ENCODE data around the gene C1orf232. TPM values are rescaled to one million over a fixed set of nuclear protein-coding genes. Genes with fewer than 3 reads are reported as not detected.

The C1orf232 gene
- total RNA-seq, 1 experiment from 2014 or later, result not detected

GRCh38 chr1:26163684-26164035, 5.1 kb downstream of the C1orf232 start:
- Histone ChIP-seq H3K27me3 (no peaks in the 10 kb centered on the region), H3K9me3 (no peaks in the 10 kb centered on the region), H3K4me3 (no peak overlapping the region), H3K36me3 (no peaks in the 10 kb centered on the region)
- no peak for DNase-seq

DNA sequence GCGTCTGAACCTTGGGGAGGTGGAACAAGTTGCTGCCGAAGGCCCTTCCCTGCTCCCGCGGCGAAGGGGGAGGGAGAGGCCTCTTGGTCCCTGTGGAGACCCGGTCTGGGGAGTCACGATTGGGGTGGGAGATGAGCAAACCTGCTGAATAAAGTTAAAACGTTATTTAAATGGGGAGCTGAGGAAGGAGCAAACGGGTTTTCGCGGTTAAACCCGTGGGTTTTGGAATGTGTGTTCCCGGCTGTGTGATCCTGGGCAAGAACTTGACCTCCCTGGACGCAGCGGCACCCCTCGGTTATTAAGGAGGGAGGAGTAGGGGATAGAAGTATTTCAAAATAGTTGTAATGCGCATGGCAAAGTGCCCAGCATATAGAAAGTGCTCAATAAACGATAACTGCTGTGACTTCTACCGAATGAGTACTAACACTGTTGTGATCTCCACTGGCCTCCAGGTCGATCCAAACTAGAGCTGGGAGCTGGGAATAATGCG, 6.5 kb downstream of the C1orf232 start:
- Histone ChIP-seq H3K36me3 (no peaks in the 10 kb centered on the region), H3K27me3 (no peaks in the 10 kb centered on the region), H3K9me3 (no peaks in the 10 kb centered on the region), H3K4me3 (peak overlapping the region; percentile 37)
- no peak for DNase-seq

DNA sequence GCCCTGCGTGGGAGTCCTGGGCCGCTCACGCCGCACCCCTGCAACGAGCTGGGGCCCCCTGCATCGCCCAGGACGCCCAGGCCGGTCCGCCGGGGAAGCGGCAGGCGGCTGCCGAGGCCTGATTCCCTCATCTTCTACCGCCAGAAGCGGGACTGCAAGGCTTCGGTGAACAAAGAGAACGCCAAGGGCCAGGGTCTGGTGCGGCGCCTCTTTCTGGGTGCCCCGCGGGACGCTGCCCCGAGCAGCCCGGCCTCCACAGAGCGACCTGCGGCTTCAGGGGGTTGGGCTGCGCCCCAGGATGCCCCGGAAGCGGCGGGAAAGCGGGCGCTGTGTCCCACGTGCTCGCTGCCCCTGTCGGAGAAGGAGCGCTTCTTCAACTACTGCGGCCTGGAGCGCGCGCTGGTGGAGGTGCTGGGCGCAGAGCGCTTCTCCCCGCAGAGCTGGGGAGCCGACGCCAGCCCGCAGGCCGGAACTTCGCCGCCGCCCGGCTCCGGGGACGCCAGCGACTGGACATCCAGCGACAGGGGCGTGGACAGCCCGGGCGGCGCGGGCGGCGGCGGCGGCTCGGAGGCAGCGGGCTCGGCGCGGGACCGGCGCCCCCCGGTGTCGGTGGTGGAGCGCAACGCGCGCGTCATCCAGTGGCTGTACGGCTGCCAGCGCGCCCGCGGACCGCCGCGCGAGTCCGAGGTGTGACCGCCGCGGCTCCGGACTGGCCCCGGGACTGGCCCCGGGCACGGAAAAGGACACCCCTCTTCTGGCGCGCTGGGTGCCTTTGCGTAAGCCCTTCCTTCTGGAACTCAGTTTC, 7.1 kb downstream of the C1orf232 start:
- peak; percentile 47 for DNase-seq
- Histone ChIP-seq H3K4me3 (peak overlapping the region; percentile 37), H3K36me3 (no peaks in the 10 kb centered on the region), H3K9me3 (no peaks in the 10 kb centered on the region), H3K27me3 (no peaks in the 10 kb centered on the region)

- no peaks in the 10 kb centered on the region for H3K27me3 ChIP-seq
- no peaks in the 10 kb centered on the region for H3K36me3 ChIP-seq
- H3K4me3 ChIP-seq, result no peak overlapping the region
- H3K9me3 ChIP-seq, result no peaks in the 10 kb centered on the region
- no peak for DNase-seq
These were observed 8.0 kb downstream of the C1orf232 start for GRCh38 chr1:26160527-26161414.

- H3K4me3 ChIP-seq, result no peak overlapping the region
- H3K36me3 ChIP-seq, result no peaks in the 10 kb centered on the region
- H3K27me3 ChIP-seq, result no peaks in the 10 kb centered on the region
- DNase-seq, result no peak
- H3K9me3 ChIP-seq, result no peaks in the 10 kb centered on the region
These were observed 9.1 kb downstream of the C1orf232 start for GRCh38 chr1:26159743-26160039.

GRCh38 chr1:26158908-26159742, 9.6 kb downstream of the C1orf232 start, which contains the start of gene FAM110D:
Gene FAM110D (plus strand): TSS chr1:26159079. CDS start chr1:26161292, 2,213 bp downstream.
- Histone ChIP-seq H3K4me3 (no peak within 1 kb of the TSS), H3K9me3 (no peaks in the 10 kb centered on the region), H3K27me3 (no peaks in the 10 kb centered on the region), H3K36me3 (no peaks in the 10 kb centered on the region)
- no peak for DNase-seq

- Histone ChIP-seq H3K36me3 (no peaks in the 10 kb centered on the region), H3K4me3 (no peak overlapping the region), H3K9me3 (no peaks in the 10 kb centered on the region), H3K27me3 (no peaks in the 10 kb centered on the region)
- DNase-seq, result no peak
These were observed 10.4 kb downstream of the C1orf232 start for GRCh38 chr1:26158271-26158907.

DNA sequence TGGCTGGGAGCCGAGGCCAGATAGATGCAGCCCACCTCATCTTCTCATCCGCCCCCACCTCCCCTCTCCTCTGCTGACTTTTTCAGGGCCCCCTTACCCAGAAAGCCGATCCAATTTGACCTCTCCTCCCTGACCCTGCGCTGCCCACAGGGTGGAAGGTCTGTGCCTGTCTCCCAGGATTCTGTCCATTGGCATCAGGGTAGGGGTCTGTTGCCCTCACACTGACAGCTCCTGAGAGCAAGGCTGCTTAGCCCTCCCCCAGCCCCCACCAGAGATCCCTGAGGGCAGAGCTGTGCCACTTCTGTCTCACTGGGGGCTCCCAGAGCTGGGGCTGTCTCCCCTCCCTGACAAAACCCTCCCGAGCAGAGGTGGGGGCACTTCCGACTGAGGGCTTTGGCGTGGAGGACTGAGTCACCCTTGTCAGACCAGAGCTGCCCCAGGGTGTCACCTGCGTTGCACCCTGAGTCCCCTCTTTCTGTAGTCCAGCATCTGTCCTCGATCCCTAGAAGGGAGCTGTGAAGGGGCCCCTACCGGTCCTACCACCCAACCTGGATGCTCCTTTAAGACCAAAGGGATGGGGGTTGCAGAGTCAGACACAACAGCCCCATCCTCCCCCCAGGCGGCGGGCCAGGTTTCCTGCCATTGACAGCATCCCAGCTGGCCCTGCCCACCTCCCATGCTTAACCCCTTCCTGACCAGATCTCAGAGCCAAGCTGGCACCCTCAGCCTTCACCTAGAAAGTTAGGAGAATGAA, 12.3 kb downstream of the C1orf232 start:
- Histone ChIP-seq H3K4me3 (no peak overlapping the region), H3K36me3 (no peaks in the 10 kb centered on the region), H3K27me3 (no peaks in the 10 kb centered on the region; the same call in 1 of the 2 replicates), H3K9me3 (no peaks in the 10 kb centered on the region)
- no peak for DNase-seq

- H3K4me3 ChIP-seq, result no peak overlapping the region
- no peak for DNase-seq
- H3K9me3 ChIP-seq, result no peaks in the 10 kb centered on the region
- no peaks in the 10 kb centered on the region for H3K36me3 ChIP-seq
- H3K27me3 ChIP-seq, result no peaks in the 10 kb centered on the region; the same call in 1 of the 2 replicates
These were observed 13.1 kb downstream of the C1orf232 start for GRCh38 chr1:26155370-26156284.

DNA sequence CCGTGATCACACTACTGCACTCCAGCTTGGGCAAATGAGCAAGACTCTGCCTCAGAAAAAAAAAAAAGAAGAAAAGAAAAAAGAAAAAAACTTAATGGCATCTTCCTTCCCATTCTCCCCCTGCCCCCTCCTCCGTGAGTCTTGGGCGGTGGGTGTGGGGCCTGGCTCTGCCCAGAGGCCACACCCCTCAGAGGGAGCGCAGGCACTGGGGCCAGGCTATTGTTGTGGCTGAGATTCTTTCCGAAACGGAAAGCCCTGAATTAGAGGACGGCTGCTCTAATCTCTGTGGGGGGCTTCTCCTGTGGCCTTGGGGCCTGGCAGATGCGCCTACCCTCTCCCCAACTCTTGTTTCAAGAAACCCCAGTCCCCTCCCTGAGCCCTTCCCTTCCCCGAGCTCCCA, 14.0 kb downstream of the C1orf232 start:
- Histone ChIP-seq H3K36me3 (no peaks in the 10 kb centered on the region), H3K9me3 (no peaks in the 10 kb centered on the region), H3K27me3 (no peaks in the 10 kb centered on the region; the same call in 1 of the 2 replicates), H3K4me3 (no peak overlapping the region)
- no peak for DNase-seq

- no peak for DNase-seq
- H3K9me3 ChIP-seq, result no peaks in the 10 kb centered on the region
- no peaks in the 10 kb centered on the region for H3K36me3 ChIP-seq
- no peak overlapping the region for H3K4me3 ChIP-seq
- H3K27me3 ChIP-seq, result no peaks in the 10 kb centered on the region; the same call in 1 of the 2 replicates
These were observed 14.7 kb downstream of the C1orf232 start for GRCh38 chr1:26153966-26154532.

DNA sequence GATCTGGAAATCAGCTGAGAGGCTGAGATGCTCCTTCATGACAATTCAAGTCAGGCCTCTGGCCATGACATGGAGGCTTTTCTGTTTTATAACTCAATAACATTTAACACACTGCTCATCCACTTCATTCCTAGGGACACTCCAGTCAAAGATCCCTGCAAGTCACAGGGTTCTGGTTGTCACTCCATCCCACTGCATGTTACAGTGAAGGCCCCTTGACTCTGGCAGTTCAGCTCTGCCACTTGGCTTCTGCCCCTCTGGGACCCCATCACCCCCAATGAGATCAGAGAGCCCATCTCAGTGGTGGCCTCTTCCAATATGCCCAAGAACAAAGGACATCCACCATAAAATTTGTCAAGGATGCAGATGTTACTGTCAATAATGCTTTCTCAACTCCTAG, 19.9 kb downstream of the C1orf232 start:
- H3K9me3 ChIP-seq, result no peaks in the 10 kb centered on the region
- no peak for DNase-seq
- no peaks in the 10 kb centered on the region; the same call in 1 of the 2 replicates for H3K27me3 ChIP-seq
- H3K36me3 ChIP-seq, result no peaks in the 10 kb centered on the region
- H3K4me3 ChIP-seq, result no peak overlapping the region

DNA sequence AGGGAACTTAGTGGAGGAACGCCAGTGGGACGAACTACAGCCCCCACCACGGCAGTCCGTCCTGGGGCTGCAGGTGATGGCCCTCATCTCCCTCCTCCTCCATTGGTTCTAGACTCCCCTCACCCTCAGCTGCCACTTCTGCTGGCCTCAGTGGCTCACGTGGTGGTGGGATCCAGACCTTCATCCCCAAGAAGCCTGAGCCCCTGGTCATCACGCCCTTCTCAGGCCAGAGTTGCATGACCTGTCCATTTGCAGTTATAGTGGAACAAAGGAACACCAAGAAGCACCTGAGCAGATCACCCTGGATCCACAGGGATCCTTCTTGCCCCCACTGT, 22.8 kb downstream of the C1orf232 start:
- Histone ChIP-seq H3K9me3 (no peaks in the 10 kb centered on the region), H3K27me3 (no peaks in the 10 kb centered on the region; the same call in 1 of the 2 replicates), H3K36me3 (no peaks in the 10 kb centered on the region), H3K4me3 (no peak overlapping the region)
- no peak for DNase-seq

DNA sequence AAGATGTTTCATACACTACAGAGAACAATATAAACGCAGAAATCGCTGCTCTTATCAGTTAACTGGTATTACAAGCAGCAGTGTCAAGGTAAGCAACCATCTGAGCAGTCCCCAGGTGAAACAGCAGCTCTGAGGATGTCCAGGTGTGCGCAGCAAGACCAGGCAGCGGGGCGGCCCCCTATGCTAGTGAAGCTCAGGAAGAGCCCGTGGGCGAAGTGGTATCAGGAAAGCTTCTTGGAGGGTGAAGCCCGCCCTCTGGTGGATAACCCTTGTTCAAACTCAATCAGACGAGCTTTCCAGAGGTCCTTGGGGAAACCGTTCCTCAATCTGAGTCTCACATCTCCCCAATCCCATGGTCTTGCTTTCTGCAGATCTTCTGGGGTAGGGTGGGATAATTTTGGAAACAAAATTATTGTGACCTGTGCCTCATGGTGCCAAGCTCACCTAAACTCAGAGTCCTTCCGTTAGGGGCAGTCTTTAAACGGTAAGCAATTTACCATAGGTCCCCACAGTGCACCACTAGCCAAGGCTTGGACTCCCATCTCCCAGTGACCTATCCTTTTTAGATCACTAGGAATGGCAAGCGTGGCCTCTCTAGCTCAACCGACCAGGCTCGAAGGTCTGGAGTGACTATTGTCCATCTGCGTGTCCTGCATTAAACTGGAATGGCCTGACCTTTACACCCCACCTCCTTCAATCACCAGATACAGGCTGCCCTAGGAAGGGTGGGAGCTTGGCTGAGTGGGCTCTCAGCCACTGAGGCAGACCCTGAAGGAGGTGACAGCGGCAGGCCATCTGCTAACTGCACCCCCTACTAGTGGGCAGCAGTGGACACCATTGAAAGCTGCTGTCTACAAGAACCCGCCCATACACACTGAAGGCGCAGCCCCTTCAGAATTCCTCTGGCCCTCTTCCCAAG, 23.5 kb downstream of the C1orf232 start:
- DNase-seq, result peak; percentile 52
- Histone ChIP-seq H3K27me3 (no peaks in the 10 kb centered on the region), H3K4me3 (no peak overlapping the region), H3K36me3 (no peaks in the 10 kb centered on the region), H3K9me3 (no peaks in the 10 kb centered on the region)

Data from MG63 (cell line).